DMS53 treated with DMSO at 0.1 percent for 48 hours (cell line): ENCODE data around the gene SLC7A10.

Source experiments
- DNase-seq: peaks from one replicate; lab custom pipeline; 2025; ENCODE audit not compliant: unreplicated experiment; lab: John Stamatoyannopoulos, UW

Gene SLC7A10

DNA sequence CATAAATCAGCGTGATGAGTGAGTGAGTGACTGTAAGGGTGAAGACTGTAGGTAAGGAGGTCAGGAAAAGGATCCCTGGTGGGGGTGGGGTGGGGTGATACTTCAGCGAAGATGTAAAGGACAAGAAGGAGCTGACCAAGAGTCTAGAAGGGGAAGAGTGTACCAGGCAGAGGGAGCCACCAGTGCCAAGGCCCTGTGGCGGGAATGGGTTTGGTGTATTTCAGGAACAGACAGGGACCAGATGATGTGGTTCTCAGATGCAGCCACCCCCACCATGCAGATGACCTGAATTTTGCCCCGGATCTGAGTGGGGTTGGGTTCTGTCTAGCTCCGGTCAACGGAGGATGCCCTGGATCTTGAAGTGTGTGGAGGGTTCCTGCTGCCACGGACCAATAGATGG, 30.1 kb upstream of the SLC7A10 start:
- no peak for DNase-seq

- no peak for DNase-seq
Observed at GRCh38 chr19:33254245-33254824, 28.7 kb upstream of the SLC7A10 start.

DNA sequence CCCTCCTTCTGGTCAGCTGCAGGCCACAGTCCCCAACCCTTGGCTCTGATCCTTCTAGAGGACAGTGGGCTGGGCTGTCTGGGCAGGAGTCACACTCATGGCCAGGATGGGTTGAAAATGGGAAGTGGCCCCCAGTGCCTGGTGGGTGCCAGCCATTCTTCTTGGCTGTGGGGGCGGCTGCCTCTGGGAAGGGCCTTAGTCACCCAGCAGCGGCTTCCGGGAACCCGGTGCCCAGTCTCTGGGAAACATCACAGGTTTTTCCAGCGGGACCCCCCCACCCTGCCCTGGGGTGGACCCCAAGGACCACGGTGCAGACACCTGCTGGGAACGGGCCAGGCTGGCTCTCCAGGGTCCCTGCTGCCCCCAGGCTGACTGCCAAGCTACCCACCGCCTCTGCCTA, 27.3 kb upstream of the SLC7A10 start:
- DNase-seq = no peak

DNA sequence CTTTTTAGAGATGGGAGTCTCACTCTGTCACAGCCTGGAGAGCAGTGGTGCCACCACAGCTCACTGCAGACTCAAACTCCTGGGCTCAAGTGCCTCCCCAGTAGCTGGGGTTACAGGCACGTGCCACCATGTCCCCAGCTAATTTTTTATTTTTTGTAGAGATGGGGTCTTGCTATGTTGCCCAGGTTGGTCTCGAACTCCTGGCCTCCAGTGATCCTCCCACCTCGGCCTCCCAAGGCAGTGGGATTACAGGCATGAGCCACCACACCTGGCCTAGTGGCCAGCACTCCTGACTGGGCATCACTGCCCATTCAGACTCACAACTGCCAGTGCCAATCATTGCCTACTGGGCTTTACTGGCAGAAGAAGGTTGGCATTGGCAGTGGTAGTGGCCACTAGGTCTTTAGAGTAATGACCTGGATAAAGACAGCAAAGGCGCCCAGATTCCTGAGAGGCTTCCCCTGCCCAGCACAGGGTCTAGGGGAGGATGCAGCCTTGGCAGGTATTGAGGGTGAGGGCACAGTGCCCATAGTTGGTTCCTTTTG, 26.8 kb upstream of the SLC7A10 start:
- no peak for DNase-seq

DNA sequence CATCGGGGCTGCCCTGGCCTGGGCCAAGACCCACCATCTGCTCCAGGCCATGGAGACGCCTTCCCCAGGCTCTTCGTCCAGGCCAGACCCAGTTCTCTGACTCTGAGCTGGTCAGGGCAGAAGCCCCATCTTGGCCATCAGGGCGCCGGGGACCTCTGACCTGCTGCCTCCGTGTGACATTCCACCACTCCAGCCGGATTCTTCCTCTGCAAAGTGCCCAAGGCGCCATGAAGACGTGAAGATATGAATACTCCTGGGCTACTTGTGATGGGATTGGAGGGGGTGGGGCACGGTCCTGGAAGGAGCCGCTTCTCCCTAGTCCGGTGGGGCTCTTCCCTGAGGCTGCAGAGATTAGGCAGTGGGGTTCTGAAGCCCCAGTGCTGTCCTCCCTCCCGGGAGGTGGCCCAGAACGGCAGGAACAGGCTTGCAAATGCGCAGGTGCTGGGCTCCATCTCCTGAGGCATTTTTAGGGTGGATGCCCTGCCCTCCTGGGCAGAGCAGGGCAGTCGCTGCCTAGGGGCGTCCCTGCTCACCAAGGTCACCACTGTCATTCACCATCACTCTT, 26.0 kb upstream of the SLC7A10 start:
- DNase-seq = no peak

DNA sequence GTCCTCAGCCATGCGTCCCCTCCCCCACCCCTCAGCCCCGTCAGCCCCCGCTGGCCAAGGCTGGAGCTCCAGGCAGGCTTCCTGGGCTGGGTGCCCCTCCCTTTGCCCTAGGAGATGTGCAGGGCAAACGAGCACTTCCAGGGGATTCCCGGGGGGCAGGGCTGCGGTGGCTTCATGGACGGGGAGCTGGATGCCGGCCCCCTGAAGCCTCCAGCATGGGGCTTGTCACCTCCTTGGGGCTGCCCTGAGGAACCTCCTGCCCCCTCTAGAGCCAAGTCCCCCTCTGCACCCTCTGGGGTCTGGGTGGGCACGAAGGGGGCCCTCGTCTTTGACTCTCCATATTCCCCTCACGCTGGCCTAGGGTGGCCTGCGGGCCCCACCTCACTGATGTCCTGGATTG, 25.4 kb upstream of the SLC7A10 start:
- no peak for DNase-seq

DNA sequence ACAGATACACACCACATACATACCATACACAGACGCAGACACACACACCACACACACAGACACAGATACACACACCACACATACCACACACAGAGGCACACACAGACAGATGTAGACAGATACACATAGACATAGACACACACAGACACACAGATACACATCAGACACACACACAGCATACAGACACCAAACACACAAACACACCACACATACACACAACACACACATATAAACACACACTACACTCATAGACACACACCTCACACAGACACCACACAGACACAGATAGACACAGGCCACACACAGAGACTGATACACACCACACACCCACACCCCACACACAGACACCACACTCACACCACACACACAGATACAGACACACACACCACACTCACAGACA, 24.9 kb upstream of the SLC7A10 start:
- no peak for DNase-seq

DNA sequence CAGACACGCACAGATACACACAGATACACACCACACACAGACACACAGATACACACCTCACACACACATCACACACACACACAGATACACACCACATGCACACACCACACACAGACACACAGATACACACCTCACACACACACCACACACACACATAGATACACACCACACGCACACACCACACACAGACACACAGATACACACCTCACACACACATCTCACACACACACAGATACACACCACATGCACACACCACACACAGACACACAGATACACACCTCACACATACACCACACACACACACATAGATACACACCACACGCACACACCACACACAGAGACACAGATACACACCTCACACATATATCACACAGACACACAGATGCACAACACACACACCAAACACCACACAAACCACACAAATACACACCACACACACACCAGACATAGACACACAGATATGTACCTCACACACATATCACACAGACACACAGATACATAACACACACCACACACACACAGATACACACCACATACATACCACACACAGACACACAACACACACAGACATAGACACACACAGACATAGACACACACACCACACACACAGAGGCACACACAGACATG, 24.2 kb upstream of the SLC7A10 start:
- DNase-seq = no peak

DNA sequence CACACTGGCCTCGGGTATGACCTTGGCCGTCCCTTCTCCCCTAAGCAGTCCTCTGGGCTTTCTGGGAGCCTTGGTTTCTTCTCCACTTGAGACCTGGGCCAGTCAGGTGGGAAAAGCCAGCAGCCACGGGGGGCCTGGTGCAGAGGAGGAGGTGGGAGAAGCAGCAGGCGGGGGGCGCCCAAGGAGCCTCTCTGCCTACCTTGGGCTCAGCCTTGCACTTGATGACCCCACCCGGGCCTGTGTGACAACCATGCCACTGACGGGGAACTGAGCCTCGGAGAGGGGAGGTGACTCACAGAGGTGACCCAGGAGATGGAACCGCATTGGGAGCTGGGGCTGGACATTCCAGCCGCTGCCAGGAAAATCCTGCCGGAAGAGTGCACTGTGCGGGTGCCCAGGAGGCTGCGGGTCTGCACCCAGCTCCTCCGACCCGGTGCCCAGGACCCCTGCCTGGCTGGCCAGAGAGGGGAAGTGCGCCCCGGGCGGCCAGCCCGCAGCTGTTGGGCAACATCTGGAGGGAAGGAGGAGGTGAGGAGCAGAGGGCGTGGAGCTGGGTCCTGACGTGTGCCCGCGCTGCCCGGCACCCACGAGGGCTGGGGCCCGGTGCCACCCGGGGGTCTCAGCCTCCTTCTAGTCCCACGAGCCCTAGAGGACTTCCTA, 23.4 kb upstream of the SLC7A10 start:
- no peak for DNase-seq

DNA sequence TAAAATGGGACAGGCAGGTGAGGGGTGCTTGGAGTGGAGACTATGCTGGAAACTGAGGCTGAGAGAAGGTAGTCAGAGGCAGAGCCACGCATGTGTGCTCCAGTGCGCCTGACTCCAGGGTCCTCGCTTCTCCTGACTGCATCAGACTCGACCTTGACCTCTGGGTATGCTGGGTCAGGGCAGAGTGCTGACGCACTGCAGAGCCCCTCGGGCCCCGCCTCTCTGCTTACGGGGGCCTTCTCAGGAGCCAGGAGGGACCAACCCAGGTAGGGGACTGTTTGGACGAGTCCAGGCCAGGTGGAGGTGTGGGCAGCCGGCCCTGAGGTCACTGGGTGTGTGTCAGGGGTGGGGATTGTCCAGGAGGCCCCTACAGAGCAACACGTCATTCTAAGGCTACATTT, 22.9 kb upstream of the SLC7A10 start:
- DNase-seq = no peak

DNA sequence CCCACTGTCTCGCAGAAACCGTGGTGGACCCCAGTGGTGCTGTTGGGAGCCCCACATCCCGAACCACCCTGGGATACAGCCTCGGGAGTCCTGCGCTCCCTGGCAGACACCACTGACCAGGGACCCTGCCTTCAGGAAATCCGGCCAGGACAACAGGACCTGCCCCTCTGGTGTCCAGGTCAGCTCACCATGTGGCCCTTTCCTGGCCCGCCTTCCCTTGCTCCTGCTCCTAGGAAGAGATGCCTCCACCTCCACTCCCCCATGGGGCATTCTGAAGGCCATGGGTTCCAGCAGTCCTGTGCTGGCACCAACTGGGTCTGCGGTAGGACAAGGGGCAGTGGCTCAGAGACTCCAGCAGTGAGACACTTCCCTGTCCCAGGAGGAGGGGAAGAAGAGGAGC, 22.5 kb upstream of the SLC7A10 start:
- no peak for DNase-seq

GRCh38 chr19:33247441-33247819, 21.8 kb upstream of the SLC7A10 start:
- DNase-seq = no peak

GRCh38 chr19:33246709-33247440, 21.2 kb upstream of the SLC7A10 start:
- no peak for DNase-seq

DNA sequence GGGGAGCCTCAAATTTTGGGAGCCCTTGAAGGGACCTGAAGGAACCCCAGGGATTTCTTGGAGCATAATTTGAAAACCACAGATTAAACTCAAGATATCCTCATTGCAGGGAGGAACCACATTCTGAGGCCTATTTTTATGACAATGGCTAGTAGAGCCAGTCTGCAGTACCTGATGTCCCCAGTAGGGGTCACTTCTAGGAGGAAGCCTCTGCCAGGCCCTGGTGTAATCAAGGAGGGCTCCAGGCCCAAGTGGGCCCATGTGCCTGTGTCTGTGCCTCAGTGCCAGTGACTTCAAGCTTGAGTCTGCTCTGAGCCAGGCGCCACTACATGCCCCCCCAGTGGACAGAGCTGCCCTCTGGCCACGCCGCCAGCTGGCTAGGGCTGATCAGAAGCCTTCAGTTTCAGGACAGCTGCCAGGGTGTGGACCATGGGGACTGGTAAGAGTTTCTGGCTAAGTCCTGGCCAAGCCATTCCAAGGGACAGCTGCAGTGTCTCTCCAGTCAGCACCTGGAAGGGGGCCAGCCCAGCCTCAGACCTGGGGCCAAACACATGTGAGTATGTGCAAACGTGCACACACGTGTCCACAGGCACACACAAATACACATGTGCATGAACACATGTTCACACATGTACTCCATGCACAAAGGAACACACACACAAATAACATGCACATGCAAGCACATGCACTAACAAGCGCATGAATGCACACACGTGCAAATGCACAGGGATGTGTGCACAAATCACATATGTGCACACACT, 20.5 kb upstream of the SLC7A10 start:
- no peak for DNase-seq

GRCh38 chr19:33242911-33243310, 17.3 kb upstream of the SLC7A10 start:
- DNase-seq = no peak

DNA sequence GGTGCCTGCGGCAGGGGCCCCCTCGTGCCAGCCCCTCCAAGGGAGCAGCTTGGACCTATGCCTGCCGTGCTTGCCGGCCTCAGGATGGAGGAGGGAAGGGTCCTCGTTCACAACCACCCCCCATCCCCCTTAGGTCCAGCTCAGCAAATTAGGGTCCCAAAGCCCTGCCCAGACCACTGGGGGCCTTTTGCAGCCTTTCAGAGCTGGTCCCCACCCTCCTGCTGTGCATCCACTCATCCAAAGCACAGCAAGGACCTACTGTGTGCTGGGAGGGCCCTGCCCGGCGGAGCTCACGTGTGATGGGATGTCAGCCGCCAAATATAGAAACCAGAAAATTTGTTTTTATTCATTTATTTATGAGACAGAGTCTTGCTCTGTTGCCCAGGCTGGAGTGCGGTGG, 16.5 kb upstream of the SLC7A10 start:
- no peak for DNase-seq

GRCh38 chr19:33241530-33242101, 16.0 kb upstream of the SLC7A10 start:
- DNase-seq = no peak

GRCh38 chr19:33241091-33241529, 15.5 kb upstream of the SLC7A10 start:
- no peak for DNase-seq

- no peak for DNase-seq
Observed at GRCh38 chr19:33240181-33240771, 14.6 kb upstream of the SLC7A10 start.
